HG03378 (cell line): ENCODE results near the gene ZNF57.
"Not testable (repeated sequence)": the region's sequence is repeated elsewhere in the genome, so short reads cannot be mapped to it uniquely, and the experiment has no call there.

Source experiments
- ATAC-seq: cut with Tn5 transposase; IDR thresholded peaks from one replicate; pipeline ENCODE4 v1.9.1; 2021; ENCODE audit warnings: mild to moderate bottlenecking, moderate library complexity; ENCODE audit not compliant: unreplicated experiment

Gene ZNF57

GRCh38 chr19:2890531-2890930, 10.2 kb upstream of the ZNF57 start:
- ATAC-seq = not testable (repeated sequence)

GRCh38 chr19:2896694-2897093, 4.0 kb upstream of the ZNF57 start:
- no peak for ATAC-seq

GRCh38 chr19:2902590-2903218, 2.0 kb downstream of the ZNF57 start:
- no peak for ATAC-seq

GRCh38 chr19:2903326-2903725, 2.6 kb downstream of the ZNF57 start:
- not testable (repeated sequence) for ATAC-seq

- no peak for ATAC-seq
Measured at GRCh38 chr19:2905918-2906519, 5.3 kb downstream of the ZNF57 start.

- ATAC-seq = no peak
Measured at GRCh38 chr19:2906631-2907195, 6.0 kb downstream of the ZNF57 start.

GRCh38 chr19:2912306-2912705, 11.6 kb downstream of the ZNF57 start:
- ATAC-seq = no peak

- ATAC-seq = no peak
Measured at GRCh38 chr19:2917275-2918184, 16.8 kb downstream of the ZNF57 start.

- no peak for ATAC-seq
Measured at GRCh38 chr19:2922987-2923386, 22.3 kb downstream of the ZNF57 start.

GRCh38 chr19:2923510-2923909, 22.8 kb downstream of the ZNF57 start:
- ATAC-seq = no peak

GRCh38 chr19:2926341-2927031, 25.8 kb downstream of the ZNF57 start:
- no peak for ATAC-seq

GRCh38 chr19:2927032-2927430, 26.3 kb downstream of the ZNF57 start:
- no peak for ATAC-seq

GRCh38 chr19:2933490-2933910, 32.8 kb downstream of the ZNF57 start:
- ATAC-seq = no peak

- not testable (repeated sequence) for ATAC-seq
Measured at GRCh38 chr19:2935863-2936262, 35.1 kb downstream of the ZNF57 start.

GRCh38 chr19:2942928-2943640, 42.4 kb downstream of the ZNF57 start:
- no peak for ATAC-seq

- no peak for ATAC-seq
Measured at GRCh38 chr19:2944403-2944774, 43.7 kb downstream of the ZNF57 start.

GRCh38 chr19:2944775-2945574, 44.2 kb downstream of the ZNF57 start, which contains the start of gene ZNF77:
Gene ZNF77 (minus strand): TSS chr19:2944971. CDS start chr19:2944840, 131 bp downstream.
- ATAC-seq = peak; percentile 82

GRCh38 chr19:2945575-2946184, 45.0 kb downstream of the ZNF57 start:
- no peak for ATAC-seq

- no peak for ATAC-seq
Measured at GRCh38 chr19:2949939-2950285, 49.2 kb downstream of the ZNF57 start.
